ENCODE results near the gene ERN2.
"Not testable (repeated sequence)": the region's sequence is repeated elsewhere in the genome, so short reads cannot be mapped to it uniquely, and the experiment has no call there.

Gene ERN2

DNA sequence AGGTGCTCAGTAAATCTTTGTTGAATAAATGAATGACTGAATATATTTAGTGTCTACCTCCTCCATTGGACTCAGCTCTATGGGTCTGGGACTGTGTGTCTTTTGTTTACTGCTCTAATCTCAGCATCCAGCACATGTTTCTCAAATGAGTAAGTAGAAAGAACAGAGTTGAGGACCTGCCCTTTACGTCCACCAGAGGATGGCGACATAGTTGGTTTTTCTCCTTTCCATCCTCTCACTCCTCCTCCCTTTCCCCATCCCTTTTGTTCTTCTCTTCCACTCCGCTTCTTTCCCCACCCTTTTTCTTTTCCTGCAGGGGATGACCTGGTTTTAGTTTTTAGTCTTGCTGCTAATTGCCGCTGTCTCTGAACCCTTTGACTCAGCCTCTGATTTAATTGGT lies 29.7 kb upstream of the ERN2 start:
- Histone ChIP-seq H3K9me3 (ENCODE audit: control insufficient read depth in 5 of 5, low read length in 5 of 5) (no peaks in the 10 kb centered on the region), H3K9ac (ENCODE audit: low read length in 5 of 5) (no peak overlapping the region), H3K4me3 (ENCODE audit: low read depth in 1 of 5, low read length in 5 of 5) (no peak overlapping the region), H3K27me3 (ENCODE audit: control insufficient read depth in 5 of 5, insufficient read depth in 4 of 5, low read length in 5 of 5) (peaks cover 0 to 4% (median 0%) of the 10 kb centered on the region in 5 donors), H3K27ac (ENCODE audit: low read depth, low read length) (no peak overlapping the region), H3K4me1 (ENCODE audit: control insufficient read depth in 5 of 5, insufficient read depth in 5 of 5, low read length in 5 of 5) (peaks cover 0 to 7% (median 0%) of the 10 kb centered on the region in 5 donors), H3K36me3 (ENCODE audit: control insufficient read depth in 5 of 5, insufficient read depth in 5 of 5, low read length in 5 of 5) (no peaks in the 10 kb centered on the region)

GRCh38 chr16:23741675-23742303 lies 28.8 kb upstream of the ERN2 start:
- Histone ChIP-seq H3K4me3 (ENCODE audit: low read depth in 1 of 5, low read length in 5 of 5) (no peak overlapping the region), H3K4me1 (ENCODE audit: control insufficient read depth in 5 of 5, insufficient read depth in 5 of 5, low read length in 5 of 5) (peaks cover 0 to 7% (median 0%) of the 10 kb centered on the region in 5 donors), H3K9me3 (ENCODE audit: control insufficient read depth in 5 of 5, low read length in 5 of 5) (no peaks in the 10 kb centered on the region), H3K27ac (ENCODE audit: low read depth, low read length) (no peak overlapping the region), H3K36me3 (ENCODE audit: control insufficient read depth in 5 of 5, insufficient read depth in 5 of 5, low read length in 5 of 5) (no peaks in the 10 kb centered on the region), H3K9ac (ENCODE audit: low read length in 5 of 5) (no peak overlapping the region), H3K27me3 (ENCODE audit: control insufficient read depth in 5 of 5, insufficient read depth in 4 of 5, low read length in 5 of 5) (peaks cover 0 to 4% (median 0%) of the 10 kb centered on the region in 5 donors)

DNA sequence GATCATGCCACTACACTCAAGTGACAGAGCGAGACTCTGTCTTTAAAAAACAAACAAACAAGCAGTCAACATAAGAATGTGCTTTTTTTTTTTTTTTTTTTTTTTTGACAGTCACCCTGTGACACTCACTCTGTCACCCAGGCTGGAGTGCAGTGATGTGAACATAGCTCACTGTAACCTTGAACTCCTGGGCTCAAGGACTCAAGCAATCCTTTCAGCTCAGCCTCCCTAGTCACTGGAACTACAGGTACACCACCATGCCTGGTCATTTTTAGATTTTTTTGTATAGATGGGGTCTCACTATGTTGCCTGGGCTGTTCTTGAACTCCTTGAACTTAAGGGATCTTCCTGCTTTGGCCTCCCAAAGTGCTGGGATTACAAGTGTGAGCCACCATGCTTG lies 26.5 kb upstream of the ERN2 start:
- H3K4me1 ChIP-seq (ENCODE audit: control insufficient read depth in 5 of 5, insufficient read depth in 5 of 5, low read length in 5 of 5): peaks cover 0 to 7% (median 0%) of the 10 kb centered on the region in 5 donors
- peaks cover 0 to 4% (median 0%) of the 10 kb centered on the region in 5 donors for H3K27me3 ChIP-seq (ENCODE audit: control insufficient read depth in 5 of 5, insufficient read depth in 4 of 5, low read length in 5 of 5)
- no peak overlapping the region for H3K27ac ChIP-seq (ENCODE audit: low read depth, low read length)
- H3K9me3 ChIP-seq (ENCODE audit: control insufficient read depth in 5 of 5, low read length in 5 of 5): no peaks in the 10 kb centered on the region
- H3K9ac ChIP-seq (ENCODE audit: low read length in 5 of 5): no peak overlapping the region
- H3K36me3 ChIP-seq (ENCODE audit: control insufficient read depth in 5 of 5, insufficient read depth in 5 of 5, low read length in 5 of 5): no peaks in the 10 kb centered on the region
- no peak overlapping the region for H3K4me3 ChIP-seq (ENCODE audit: low read depth in 1 of 5, low read length in 5 of 5)

- H3K9me3 ChIP-seq (ENCODE audit: control insufficient read depth in 5 of 5, low read length in 5 of 5); H3K4me3 ChIP-seq (ENCODE audit: low read depth in 1 of 5, low read length in 5 of 5); H3K27ac ChIP-seq (ENCODE audit: low read depth, low read length); H3K27me3 ChIP-seq (ENCODE audit: control insufficient read depth in 5 of 5, insufficient read depth in 4 of 5, low read length in 5 of 5); H3K9ac ChIP-seq (ENCODE audit: low read length in 5 of 5); H3K36me3 ChIP-seq (ENCODE audit: control insufficient read depth in 5 of 5, insufficient read depth in 5 of 5, low read length in 5 of 5); H3K4me1 ChIP-seq (ENCODE audit: control insufficient read depth in 5 of 5, insufficient read depth in 5 of 5, low read length in 5 of 5): not testable (repeated sequence)
Measured at GRCh38 chr16:23737423-23738028, 24.5 kb upstream of the ERN2 start.

GRCh38 chr16:23734176-23734893 lies 21.3 kb upstream of the ERN2 start:
- no peaks in the 10 kb centered on the region for H3K36me3 ChIP-seq (ENCODE audit: control insufficient read depth in 5 of 5, insufficient read depth in 5 of 5, low read length in 5 of 5)
- H3K27ac ChIP-seq (ENCODE audit: low read depth, low read length): no peak overlapping the region
- H3K4me1 ChIP-seq (ENCODE audit: control insufficient read depth in 5 of 5, insufficient read depth in 5 of 5, low read length in 5 of 5): peaks cover 0 to 8% (median 7%) of the 10 kb centered on the region in 5 donors
- H3K4me3 ChIP-seq (ENCODE audit: low read depth in 1 of 5, low read length in 5 of 5): no peak overlapping the region
- no peaks in the 10 kb centered on the region for H3K9me3 ChIP-seq (ENCODE audit: control insufficient read depth in 5 of 5, low read length in 5 of 5)
- no peak overlapping the region for H3K9ac ChIP-seq (ENCODE audit: low read length in 5 of 5)
- H3K27me3 ChIP-seq (ENCODE audit: control insufficient read depth in 5 of 5, insufficient read depth in 4 of 5, low read length in 5 of 5): peaks cover 0 to 4% (median 0%) of the 10 kb centered on the region in 5 donors

GRCh38 chr16:23729503-23730424 lies 16.7 kb upstream of the ERN2 start:
- H3K9ac ChIP-seq (ENCODE audit: low read length in 5 of 5): no peak overlapping the region
- H3K4me1 ChIP-seq (ENCODE audit: control insufficient read depth in 5 of 5, insufficient read depth in 5 of 5, low read length in 5 of 5): peaks cover 0 to 15% (median 9%) of the 10 kb centered on the region in 5 donors
- H3K36me3 ChIP-seq (ENCODE audit: control insufficient read depth in 5 of 5, insufficient read depth in 5 of 5, low read length in 5 of 5): no peaks in the 10 kb centered on the region
- no peak overlapping the region for H3K4me3 ChIP-seq (ENCODE audit: low read depth in 1 of 5, low read length in 5 of 5)
- no peaks in the 10 kb centered on the region for H3K9me3 ChIP-seq (ENCODE audit: control insufficient read depth in 5 of 5, low read length in 5 of 5)
- no peak overlapping the region for H3K27ac ChIP-seq (ENCODE audit: low read depth, low read length)
- H3K27me3 ChIP-seq (ENCODE audit: control insufficient read depth in 5 of 5, insufficient read depth in 4 of 5, low read length in 5 of 5): no peaks in the 10 kb centered on the region

GRCh38 chr16:23728112-23728477 lies 15.1 kb upstream of the ERN2 start:
- Histone ChIP-seq H3K27me3 (ENCODE audit: control insufficient read depth in 5 of 5, insufficient read depth in 4 of 5, low read length in 5 of 5) (no peaks in the 10 kb centered on the region), H3K4me1 (ENCODE audit: control insufficient read depth in 5 of 5, insufficient read depth in 5 of 5, low read length in 5 of 5) (peaks cover 0 to 15% (median 9%) of the 10 kb centered on the region in 5 donors), H3K27ac (ENCODE audit: low read depth, low read length) (no peak overlapping the region), H3K4me3 (ENCODE audit: low read depth in 1 of 5, low read length in 5 of 5) (peak overlapping the region in 1 of 5 donors; percentile 41), H3K36me3 (ENCODE audit: control insufficient read depth in 5 of 5, insufficient read depth in 5 of 5, low read length in 5 of 5) (no peaks in the 10 kb centered on the region), H3K9me3 (ENCODE audit: control insufficient read depth in 5 of 5, low read length in 5 of 5) (peaks cover 0 to 3% (median 0%) of the 10 kb centered on the region in 5 donors), H3K9ac (ENCODE audit: low read length in 5 of 5) (no peak overlapping the region)

GRCh38 chr16:23726710-23727109 lies 13.7 kb upstream of the ERN2 start:
- Histone ChIP-seq H3K9me3 (ENCODE audit: control insufficient read depth in 5 of 5, low read length in 5 of 5) (peaks cover 0 to 8% (median 6%) of the 10 kb centered on the region in 5 donors), H3K36me3 (ENCODE audit: control insufficient read depth in 5 of 5, insufficient read depth in 5 of 5, low read length in 5 of 5) (no peaks in the 10 kb centered on the region), H3K27ac (ENCODE audit: low read depth, low read length) (no peak overlapping the region), H3K27me3 (ENCODE audit: control insufficient read depth in 5 of 5, insufficient read depth in 4 of 5, low read length in 5 of 5) (no peaks in the 10 kb centered on the region), H3K4me1 (ENCODE audit: control insufficient read depth in 5 of 5, insufficient read depth in 5 of 5, low read length in 5 of 5) (peaks cover 0 to 15% (median 9%) of the 10 kb centered on the region in 5 donors), H3K9ac (ENCODE audit: low read length in 5 of 5) (no peak overlapping the region), H3K4me3 (ENCODE audit: low read depth in 1 of 5, low read length in 5 of 5) (no peak overlapping the region)

DNA sequence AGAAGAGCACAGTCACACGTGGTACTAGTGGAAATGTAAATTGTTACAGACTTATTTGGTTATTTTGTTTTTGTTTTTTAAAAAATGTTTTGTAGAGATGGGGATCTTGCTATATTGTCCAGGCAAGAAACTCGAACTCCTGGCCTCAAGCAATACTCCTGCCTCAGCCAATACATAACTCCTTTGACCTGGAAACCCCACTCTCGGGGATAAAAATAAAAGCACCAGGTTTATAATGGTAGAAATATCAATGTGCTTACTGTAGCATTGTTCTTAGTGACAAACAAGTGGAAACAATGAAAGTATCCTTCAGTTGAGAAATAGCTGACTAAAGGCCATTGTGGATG lies 11.7 kb upstream of the ERN2 start:
- peaks cover 0 to 11% (median 4%) of the 10 kb centered on the region in 5 donors for H3K4me1 ChIP-seq (ENCODE audit: control insufficient read depth in 5 of 5, insufficient read depth in 5 of 5, low read length in 5 of 5)

More for the DNA sequence above, 11.7 kb upstream of the ERN2 start:
- Histone ChIP-seq H3K27ac (ENCODE audit: low read depth, low read length) (no peak overlapping the region), H3K27me3 (ENCODE audit: control insufficient read depth in 5 of 5, insufficient read depth in 4 of 5, low read length in 5 of 5) (no peaks in the 10 kb centered on the region), H3K9ac (ENCODE audit: low read length in 5 of 5) (no peak overlapping the region), H3K9me3 (ENCODE audit: control insufficient read depth in 5 of 5, low read length in 5 of 5) (peaks cover 0 to 8% (median 6%) of the 10 kb centered on the region in 5 donors), H3K36me3 (ENCODE audit: control insufficient read depth in 5 of 5, insufficient read depth in 5 of 5, low read length in 5 of 5) (no peaks in the 10 kb centered on the region), H3K4me3 (ENCODE audit: low read depth in 1 of 5, low read length in 5 of 5) (no peak overlapping the region)
